A549 (cell line): ENCODE data around the gene CDX1. TPM values are rescaled to one million over a fixed set of nuclear protein-coding genes. Genes with fewer than 3 reads are reported as not detected.

Source experiments
- ATAC-seq, 2 experiments: fragments of 200-7000 bp in 1 of 2; fragments of >200 bp in 1 of 2; cut with Nextera tagmentation in 1 of 2; cut with Tn5 transposase in 1 of 2; 3 replicates each; pipeline versions ENCODE4 v1.8.0 to v1.9.1; 2018 to 2020; ENCODE audit warnings: mild to moderate bottlenecking in 1 of 2, moderate library complexity in 1 of 2
- CTCF ChIA-PET: fragments of 300-600 bp; sonication (Branson Sonifier 250); formaldehyde crosslinking; extraction: SDS; loops from one replicate; lab custom pipeline; 2021; ENCODE audit warnings: antibody characterized with exemption, inconsistent platforms; lab: Yijun Ruan, JAX
- POLR2A ChIA-PET: fragments of 350-600 bp; formaldehyde crosslinking; extraction: SDS; loops from one replicate; lab custom pipeline; 2021; ENCODE audit warnings: antibody characterized with exemption, inconsistent platforms; lab: Yijun Ruan, JAX
- DNase-seq, 2 experiments: peaks; one replicate each; pipeline versions ENCODE4 v3.0.0 to v3.0.0-alpha.2; 2011 to 2016; ENCODE audit warnings: low read depth in 1 of 2, low spot score in 1 of 2
- FAIRE-seq: peaks from 2 replicates; lab custom pipeline; 2011; peaks lifted over from hg19 to GRCh38; lab: Jason Lieb, UNC
- H3K27ac ChIP-seq, 2 experiments: fragments of >200 bp; sonication (Bioruptor Twin); formaldehyde crosslinking; 3 replicates each; pipeline ENCODE4 v1.5.1; 2016 to 2017
- H3K4me1 ChIP-seq: fragments of >200 bp; sonication (Bioruptor Twin); formaldehyde crosslinking; 3 replicates; pipeline ENCODE4 v1.6.1; 2016
- H3K4me2 ChIP-seq: fragments of >200 bp; sonication (Bioruptor Twin); formaldehyde crosslinking; 3 replicates; pipeline ENCODE4 v1.6.1; 2016
- H3K4me3 ChIP-seq: fragments of >200 bp; sonication (Bioruptor Twin); formaldehyde crosslinking; 3 replicates; pipeline ENCODE4 v1.5.1; 2016
- H3K9me3 ChIP-seq: fragments of >200 bp; sonication (Bioruptor Twin); formaldehyde crosslinking; 3 replicates; pipeline ENCODE4 v1.6.1; 2016
- BHLHE40 ChIP-seq: IDR thresholded peaks from 2 replicates; pipeline ENCODE4 v1.6.1; 2012; ENCODE audit warnings: low read depth, low read length, inconsistent platforms
- CHD2 ChIP-seq: fragments of 150-350 bp; IDR thresholded peaks from 2 replicates; pipeline ENCODE4 v1.6.1; 2014; ENCODE audit warnings: low read length; ENCODE audit not compliant: partially characterized antibody
- CHD4 ChIP-seq: fragments of 200-600 bp; sonication (generic); IDR thresholded peaks from 2 replicates; pipeline ENCODE4 v1.6.1; 2016; ENCODE audit warnings: antibody characterized with exemption, mild to moderate bottlenecking, borderline replicate concordance
- FOSL2 ChIP-seq, 2 experiments: fragments of 450-650 bp in 1 of 2; fragments of >200 bp in 1 of 2; sonication (Bioruptor Twin) in 1 of 2; formaldehyde crosslinking; IDR thresholded peaks; 2 replicates each; pipeline versions ENCODE4 v1.5.0 to v1.6.1; 2016 to 2020; ENCODE audit warnings: mild to moderate bottlenecking in 1 of 2, moderate library complexity in 1 of 2
- FOXS1 ChIP-seq: fragments of 250-450 bp; sonication (Bioruptor Pico); IDR thresholded peaks from 2 replicates; pipeline ENCODE4 v1.5.0; 2020; ENCODE audit warnings: mild to moderate bottlenecking, moderate library complexity
- HDAC2 ChIP-seq: fragments of 200-600 bp; sonication (generic); IDR thresholded peaks from 2 replicates; pipeline ENCODE4 v1.6.1; 2016
- HEYL ChIP-seq: fragments of 250-450 bp; sonication (Bioruptor Pico); IDR thresholded peaks from 2 replicates; pipeline ENCODE4 v1.8.0; 2021; ENCODE audit warnings: mild to moderate bottlenecking, moderate library complexity
- HOXB5 ChIP-seq: fragments of 250-450 bp; sonication (Bioruptor Pico); IDR thresholded peaks from 2 replicates; pipeline ENCODE4 v1.5.0; 2020; ENCODE audit warnings: mild to moderate bottlenecking, moderate library complexity
- KDM1A ChIP-seq: fragments of 200-600 bp; sonication (generic); IDR thresholded peaks from 2 replicates; pipeline ENCODE4 v1.6.1; 2016; ENCODE audit warnings: low read depth, mild to moderate bottlenecking
- KDM5A ChIP-seq: fragments of 200-600 bp; sonication (generic); IDR thresholded peaks from 2 replicates; pipeline ENCODE4 v1.6.1; 2016; ENCODE audit warnings: antibody characterized with exemption, mild to moderate bottlenecking
- MYC ChIP-seq: IDR thresholded peaks from 2 replicates; pipeline ENCODE4 v1.6.1; 2012; ENCODE audit warnings: mild to moderate bottlenecking, inconsistent platforms, low read length, improper control_type of control experiment, borderline replicate concordance
- POLR2AphosphoS2 ChIP-seq: conservative IDR thresholded peaks from 2 replicates; pipeline ENCODE4 v1.6.1; 2012; ENCODE audit warnings: low read length, improper control_type of control experiment, inconsistent platforms
- RAD21 ChIP-seq, 2 experiments: fragments of >200 bp in 1 of 2; sonication (Bioruptor Twin) in 1 of 2; formaldehyde crosslinking in 1 of 2; IDR thresholded peaks in 1 of 2; conservative IDR thresholded peaks in 1 of 2; 2 replicates in 1 of 2; 3 replicates in 1 of 2; pipeline ENCODE4 v1.6.1; 2012 to 2018; ENCODE audit warnings: inconsistent platforms in 1 of 2
- RARB ChIP-seq: fragments of 250-450 bp; sonication (Bioruptor Pico); IDR thresholded peaks from 2 replicates; pipeline ENCODE4 v1.8.0; 2021; ENCODE audit warnings: mild to moderate bottlenecking, moderate library complexity
- SREBF2 ChIP-seq: fragments of 450-650 bp; IDR thresholded peaks from 2 replicates; pipeline ENCODE4 v1.6.1; 2014; ENCODE audit warnings: mild to moderate bottlenecking, moderate library complexity
- TP53 ChIP-seq: fragments of 250-450 bp; sonication (Bioruptor Pico); IDR thresholded peaks from 2 replicates; pipeline ENCODE4 v1.5.0; 2021; ENCODE audit warnings: mild to moderate bottlenecking, moderate library complexity
- WGBS: methylation state at CpG from one replicate; pipeline ENCODE4 v1.1.6; 2017; ENCODE audit errors: missing lambda C conversion rate; 5-methylcytosine and 5-hydroxymethylcytosine counted together
- polyA plus RNA-seq, 4 experiments: library from polyadenylated mRNA; depleted of rRNA in 3 of 4; stranded (reverse); fragments of >200 nt; fragmentation: RNase III in 1 of 4; extraction: RNeasy Plus Mini Kit Qiagen cat#74134 plus additional on column Dnase treatment in 1 of 4; gene quantifications; 2 replicates in 3 of 4; 3 replicates in 1 of 4; pipeline ENCODE4 v1.2.3, GENCODE V29; 2011 to 2017
- TF ChIP-seq, protein P1 (sequence below): fragments of 450-650 bp; IDR thresholded peaks from 2 replicates; pipeline ENCODE4 v1.6.1; 2014; ENCODE audit warnings: antibody characterized with exemption
- TF ChIP-seq, protein P2 (sequence below): fragments of 250-450 bp; sonication (Bioruptor Pico); IDR thresholded peaks from 2 replicates; pipeline ENCODE4 v1.5.0; 2021; ENCODE audit warnings: mild to moderate bottlenecking, moderate library complexity, borderline replicate concordance
- TF ChIP-seq, protein P3 (sequence below): IDR thresholded peaks from 2 replicates; pipeline ENCODE4 v1.6.1; 2012
- TF ChIP-seq, protein P4 (sequence below): fragments of 200-600 bp; sonication (generic); IDR thresholded peaks from 2 replicates; pipeline ENCODE4 v1.6.1; 2016; ENCODE audit warnings: antibody characterized with exemption, mild to moderate bottlenecking, moderate library complexity
- TF ChIP-seq, protein P5 (sequence below): IDR thresholded peaks from 2 replicates; pipeline ENCODE4 v1.6.1; 2012
- TF ChIP-seq, protein P6 (sequence below): fragments of >200 bp; sonication (Bioruptor Twin); formaldehyde crosslinking; IDR thresholded peaks from 3 replicates; pipeline ENCODE4 v1.6.1; 2016

CDX1 gene
- polyA plus RNA-seq, 2 of the 4 experiments (the other 2 are of a cell fraction): not detected

DNA sequence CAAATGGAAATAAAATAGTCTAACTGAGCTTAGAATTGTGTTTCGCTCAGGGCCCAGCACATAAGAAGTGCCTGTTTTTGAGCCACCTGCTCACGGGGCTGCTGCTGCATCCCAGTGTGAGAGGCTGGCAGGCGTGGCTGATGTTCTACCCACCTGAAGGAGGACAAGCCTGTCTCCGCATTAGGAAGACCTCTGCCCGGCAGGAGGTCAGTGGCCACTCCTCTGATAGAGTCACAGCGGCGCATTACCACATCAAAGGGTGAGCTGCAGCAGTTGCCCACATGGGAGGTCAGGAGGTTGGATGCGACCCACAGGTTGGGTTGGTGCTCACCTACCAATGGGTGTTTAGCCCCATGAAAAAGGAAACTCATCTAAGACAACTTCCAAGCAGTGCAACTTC lies 19.6 kb downstream of the CDX1 start:
- H3K4me1 ChIP-seq: no peaks in the 10 kb centered on the region
- POLR2A ChIA-PET: no interaction called here
- CTCF ChIA-PET: interaction anchor here (1.1 to 3.6 kb wide), 3 partner anchors 13 to 165 kb away, joined by 3 to 13 read pairs (median 4); no protein-coding TSS in a partner anchor
- 81% methylated on average over 8 of the region's 8 CpGs for WGBS
- TF ChIP-seq BHLHE40 (no peak), HEYL (no peak), KDM5A (no peak), POLR2AphosphoS2 (no peak)
- TF ChIP-seq, protein P1, sequence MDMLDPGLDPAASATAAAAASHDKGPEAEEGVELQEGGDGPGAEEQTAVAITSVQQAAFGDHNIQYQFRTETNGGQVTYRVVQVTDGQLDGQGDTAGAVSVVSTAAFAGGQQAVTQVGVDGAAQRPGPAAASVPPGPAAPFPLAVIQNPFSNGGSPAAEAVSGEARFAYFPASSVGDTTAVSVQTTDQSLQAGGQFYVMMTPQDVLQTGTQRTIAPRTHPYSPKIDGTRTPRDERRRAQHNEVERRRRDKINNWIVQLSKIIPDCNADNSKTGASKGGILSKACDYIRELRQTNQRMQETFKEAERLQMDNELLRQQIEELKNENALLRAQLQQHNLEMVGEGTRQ: no peak
- no peaks in the 10 kb centered on the region for H3K9me3 ChIP-seq
- no peak overlapping the region for H3K4me2 ChIP-seq
- FAIRE-seq: no peak
- no peak for ATAC-seq
- DNase-seq: no peak
- H3K4me3 ChIP-seq: no peak overlapping the region
- no peak overlapping the region for H3K27ac ChIP-seq

DNA sequence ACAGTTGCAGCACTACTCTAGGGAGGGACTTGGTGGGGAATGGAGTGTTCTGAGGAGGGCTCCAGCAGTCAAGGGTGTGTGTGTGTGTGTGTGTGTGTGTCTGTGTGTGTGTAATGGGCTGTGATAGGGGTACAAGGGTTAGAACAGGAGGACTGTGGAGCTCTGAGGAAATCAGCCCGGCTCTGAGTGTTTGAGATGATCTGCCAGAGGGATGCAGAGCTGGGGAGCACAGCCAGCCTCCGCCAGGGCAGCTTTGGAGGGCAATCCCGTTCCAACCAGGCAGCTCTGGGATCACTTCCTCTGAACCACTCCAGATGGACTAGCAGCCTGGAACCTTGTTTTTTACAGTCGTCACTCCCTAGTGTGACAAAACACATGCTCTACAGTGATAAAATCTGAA lies 20.3 kb downstream of the CDX1 start:
- TF ChIP-seq HEYL (no peak), RAD21 (conservative IDR thresholded peaks at IDR 0.05 in 1 of 2, IDR thresholded peaks at IDR 0.05 in 1 of 2) (no peak), HDAC2 (no peak), TP53 (CRISPR knock-in tag) (no peak), SREBF2 (no peak), HOXB5 (CRISPR knock-in tag) (no peak), FOSL2 (IDR thresholded peaks at IDR 0.05) (no peak), FOSL2 (CRISPR knock-in tag; IDR thresholded peaks at IDR 0.05) (no peak), KDM5A (no peak), KDM1A (no peak)
- TF ChIP-seq, protein P2, sequence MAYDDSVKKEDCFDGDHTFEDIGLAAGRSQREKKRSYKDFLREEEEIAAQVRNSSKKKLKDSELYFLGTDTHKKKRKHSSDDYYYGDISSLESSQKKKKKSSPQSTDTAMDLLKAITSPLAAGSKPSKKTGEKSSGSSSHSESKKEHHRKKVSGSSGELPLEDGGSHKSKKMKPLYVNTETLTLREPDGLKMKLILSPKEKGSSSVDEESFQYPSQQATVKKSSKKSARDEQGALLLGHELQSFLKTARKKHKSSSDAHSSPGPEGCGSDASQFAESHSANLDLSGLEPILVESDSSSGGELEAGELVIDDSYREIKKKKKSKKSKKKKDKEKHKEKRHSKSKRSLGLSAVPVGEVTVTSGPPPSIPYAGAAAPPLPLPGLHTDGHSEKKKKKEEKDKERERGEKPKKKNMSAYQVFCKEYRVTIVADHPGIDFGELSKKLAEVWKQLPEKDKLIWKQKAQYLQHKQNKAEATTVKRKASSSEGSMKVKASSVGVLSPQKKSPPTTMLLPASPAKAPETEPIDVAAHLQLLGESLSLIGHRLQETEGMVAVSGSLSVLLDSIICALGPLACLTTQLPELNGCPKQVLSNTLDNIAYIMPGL: no peak
- TF ChIP-seq, protein P1: no peak
- TF ChIP-seq, protein P3, sequence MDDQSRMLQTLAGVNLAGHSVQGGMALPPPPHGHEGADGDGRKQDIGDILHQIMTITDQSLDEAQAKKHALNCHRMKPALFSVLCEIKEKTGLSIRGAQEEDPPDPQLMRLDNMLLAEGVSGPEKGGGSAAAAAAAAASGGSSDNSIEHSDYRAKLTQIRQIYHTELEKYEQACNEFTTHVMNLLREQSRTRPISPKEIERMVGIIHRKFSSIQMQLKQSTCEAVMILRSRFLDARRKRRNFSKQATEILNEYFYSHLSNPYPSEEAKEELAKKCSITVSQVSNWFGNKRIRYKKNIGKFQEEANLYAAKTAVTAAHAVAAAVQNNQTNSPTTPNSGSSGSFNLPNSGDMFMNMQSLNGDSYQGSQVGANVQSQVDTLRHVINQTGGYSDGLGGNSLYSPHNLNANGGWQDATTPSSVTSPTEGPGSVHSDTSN: no peak
- Histone ChIP-seq H3K27ac (no peak overlapping the region), H3K4me3 (no peak overlapping the region), H3K4me2 (no peak overlapping the region), H3K4me1 (no peaks in the 10 kb centered on the region), H3K9me3 (no peaks in the 10 kb centered on the region)
- ChIA-PET CTCF (interaction anchor here (1.1 to 3.6 kb wide), 5 partner anchors 10 to 164 kb away, joined by 3 to 13 read pairs (median 4); no protein-coding TSS in a partner anchor), POLR2A (no interaction called here)
- DNase-seq (no peak), FAIRE-seq (no peak), ATAC-seq (no peak)
- WGBS: 59% methylated on average over 4 of the region's 4 CpGs

DNA sequence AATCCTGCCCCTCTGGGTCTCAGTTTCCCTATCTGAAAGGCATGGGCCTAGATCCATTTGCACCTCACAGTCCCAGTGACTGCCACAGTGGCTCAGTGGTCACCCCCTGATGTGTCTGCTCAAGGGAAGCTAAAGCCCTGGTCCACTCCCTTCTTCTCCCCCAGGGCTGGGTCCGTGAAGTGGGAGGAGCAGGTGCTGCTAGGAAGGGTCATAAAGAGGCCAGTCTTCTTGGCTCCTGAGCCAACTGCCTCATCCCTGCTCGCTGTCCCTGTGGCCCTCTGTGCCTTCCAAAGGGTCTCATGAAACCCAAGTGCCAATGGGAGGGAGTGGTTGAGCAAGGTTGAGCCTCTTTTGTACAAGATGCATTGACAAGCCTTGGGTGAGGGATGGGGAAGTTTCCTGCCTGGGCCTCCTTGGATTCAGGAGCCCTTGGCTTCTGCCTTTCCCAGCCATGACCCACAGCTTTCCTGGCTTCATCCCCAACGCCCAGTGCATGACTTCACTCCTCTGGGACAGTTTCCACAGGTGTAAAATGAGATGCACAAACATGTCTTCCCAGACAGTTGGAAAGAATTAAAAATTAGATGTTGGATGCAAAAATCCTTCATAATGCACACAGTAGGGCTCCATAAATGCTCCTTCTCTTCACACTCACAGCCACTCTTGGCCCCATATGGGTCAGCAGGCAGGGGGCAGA lies 21.7 kb downstream of the CDX1 start:
- DNase-seq (no peak), FAIRE-seq (no peak), ATAC-seq (no peak)
- WGBS: 30% methylated on average over 3 of the region's 3 CpGs
- ChIA-PET CTCF (interaction anchor here (1.0 to 3.6 kb wide), 3 partner anchors 10 to 30 kb away, joined by 3 to 13 read pairs (median 5); no protein-coding TSS in a partner anchor), POLR2A (no interaction called here)
- Histone ChIP-seq H3K27ac (no peak overlapping the region), H3K9me3 (no peaks in the 10 kb centered on the region), H3K4me1 (no peaks in the 10 kb centered on the region), H3K4me3 (no peak overlapping the region), H3K4me2 (no peak overlapping the region)
- TF ChIP-seq, protein P4, sequence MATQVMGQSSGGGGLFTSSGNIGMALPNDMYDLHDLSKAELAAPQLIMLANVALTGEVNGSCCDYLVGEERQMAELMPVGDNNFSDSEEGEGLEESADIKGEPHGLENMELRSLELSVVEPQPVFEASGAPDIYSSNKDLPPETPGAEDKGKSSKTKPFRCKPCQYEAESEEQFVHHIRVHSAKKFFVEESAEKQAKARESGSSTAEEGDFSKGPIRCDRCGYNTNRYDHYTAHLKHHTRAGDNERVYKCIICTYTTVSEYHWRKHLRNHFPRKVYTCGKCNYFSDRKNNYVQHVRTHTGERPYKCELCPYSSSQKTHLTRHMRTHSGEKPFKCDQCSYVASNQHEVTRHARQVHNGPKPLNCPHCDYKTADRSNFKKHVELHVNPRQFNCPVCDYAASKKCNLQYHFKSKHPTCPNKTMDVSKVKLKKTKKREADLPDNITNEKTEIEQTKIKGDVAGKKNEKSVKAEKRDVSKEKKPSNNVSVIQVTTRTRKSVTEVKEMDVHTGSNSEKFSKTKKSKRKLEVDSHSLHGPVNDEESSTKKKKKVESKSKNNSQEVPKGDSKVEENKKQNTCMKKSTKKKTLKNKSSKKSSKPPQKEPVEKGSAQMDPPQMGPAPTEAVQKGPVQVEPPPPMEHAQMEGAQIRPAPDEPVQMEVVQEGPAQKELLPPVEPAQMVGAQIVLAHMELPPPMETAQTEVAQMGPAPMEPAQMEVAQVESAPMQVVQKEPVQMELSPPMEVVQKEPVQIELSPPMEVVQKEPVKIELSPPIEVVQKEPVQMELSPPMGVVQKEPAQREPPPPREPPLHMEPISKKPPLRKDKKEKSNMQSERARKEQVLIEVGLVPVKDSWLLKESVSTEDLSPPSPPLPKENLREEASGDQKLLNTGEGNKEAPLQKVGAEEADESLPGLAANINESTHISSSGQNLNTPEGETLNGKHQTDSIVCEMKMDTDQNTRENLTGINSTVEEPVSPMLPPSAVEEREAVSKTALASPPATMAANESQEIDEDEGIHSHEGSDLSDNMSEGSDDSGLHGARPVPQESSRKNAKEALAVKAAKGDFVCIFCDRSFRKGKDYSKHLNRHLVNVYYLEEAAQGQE: no peak
- TF ChIP-seq CHD2 (no peak), RARB (CRISPR knock-in tag) (no peak), MYC (no peak), FOXS1 (CRISPR knock-in tag) (no peak), CHD4 (no peak), KDM1A (no peak)
- TF ChIP-seq, protein P5, sequence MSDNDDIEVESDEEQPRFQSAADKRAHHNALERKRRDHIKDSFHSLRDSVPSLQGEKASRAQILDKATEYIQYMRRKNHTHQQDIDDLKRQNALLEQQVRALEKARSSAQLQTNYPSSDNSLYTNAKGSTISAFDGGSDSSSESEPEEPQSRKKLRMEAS: no peak
- TF ChIP-seq, protein P6, sequence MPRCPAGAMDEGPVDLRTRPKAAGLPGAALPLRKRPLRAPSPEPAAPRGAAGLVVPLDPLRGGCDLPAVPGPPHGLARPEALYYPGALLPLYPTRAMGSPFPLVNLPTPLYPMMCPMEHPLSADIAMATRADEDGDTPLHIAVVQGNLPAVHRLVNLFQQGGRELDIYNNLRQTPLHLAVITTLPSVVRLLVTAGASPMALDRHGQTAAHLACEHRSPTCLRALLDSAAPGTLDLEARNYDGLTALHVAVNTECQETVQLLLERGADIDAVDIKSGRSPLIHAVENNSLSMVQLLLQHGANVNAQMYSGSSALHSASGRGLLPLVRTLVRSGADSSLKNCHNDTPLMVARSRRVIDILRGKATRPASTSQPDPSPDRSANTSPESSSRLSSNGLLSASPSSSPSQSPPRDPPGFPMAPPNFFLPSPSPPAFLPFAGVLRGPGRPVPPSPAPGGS: no peak
